Stomach (tissue), 9 donors: Measurements from ENCODE around the gene PFKL. TPM values are rescaled to one million over a fixed set of nuclear protein-coding genes. Genes with fewer than 3 reads are reported as not detected.

Source experiments
- DNase-seq, 2 donors: peaks; one replicate each; pipeline versions ENCODE4 v3.0.0 to v3.0.0-alpha.2; 2013 to 2019
- H3K27ac ChIP-seq, 5 donors: fragments of 200-600 bp in 4 of 5; sonication (generic) in 4 of 5; one replicate each; pipeline ENCODE4 v1.5.1; 2013 to 2019; ENCODE audit warnings: mild to moderate bottlenecking in 1 of 5, moderate library complexity in 1 of 5
- H3K27me3 ChIP-seq, 3 donors: fragments of 200-600 bp; sonication (generic); one replicate each; pipeline ENCODE4 v1.5.1; 2017 to 2019; ENCODE audit warnings: mixed run types in 1 of 3
- H3K36me3 ChIP-seq, 4 donors: fragments of 200-600 bp; sonication (generic); 1 replicate in 3 of 4; 2 replicates in 1 of 4; pipeline ENCODE4 v1.5.1; 2016 to 2019
- H3K4me1 ChIP-seq, 4 donors: fragments of 200-600 bp; sonication (generic); one replicate each; pipeline ENCODE4 v1.5.1; 2016 to 2019
- H3K4me3 ChIP-seq, 4 donors: fragments of 200-600 bp; sonication (generic) in 3 of 4; one replicate each; pipeline ENCODE4 v1.5.1; 2016 to 2019; ENCODE audit warnings: mild to moderate bottlenecking in 1 of 4
- H3K9me3 ChIP-seq, 4 donors: fragments of 200-600 bp; sonication (generic); one replicate each; pipeline ENCODE4 v1.5.1; 2016 to 2019
- EP300 ChIP-seq: sonication (generic); formaldehyde crosslinking; IDR thresholded peaks from one replicate; pipeline ENCODE4 v1.6.1; 2017; ENCODE audit warnings: antibody characterized with exemption
- POLR2A ChIP-seq, 4 donors: fragments of 450-650 bp; IDR thresholded peaks; one replicate each; pipeline ENCODE4 v1.6.1; 2016; ENCODE audit warnings: antibody characterized with exemption in 4 of 4, control low read depth in 2 of 4, mild to moderate bottlenecking in 1 of 4, moderate library complexity in 1 of 4
- POLR2AphosphoS5 ChIP-seq, 3 donors: sonication (generic); formaldehyde crosslinking; IDR thresholded peaks; one replicate each; pipeline ENCODE4 v1.6.1; 2016; ENCODE audit warnings: antibody characterized with exemption in 3 of 3
- WGBS, 5 donors: extraction: QIAGEN DNeasy Blood & Tissue Kit in 3 of 5; methylation state at CpG; one replicate each; pipeline versions ENCODE4 v1.1.5 to v1.1.7; 2013 to 2018; 5-methylcytosine and 5-hydroxymethylcytosine counted together
- intact Hi-C: fragments of 100-400 bp; cut with DNase I; formaldehyde crosslinking; loops from one replicate; pipeline ENCODE4 v1.15.1; 2023; ENCODE audit warnings: low total_unique reads
- polyA plus RNA-seq, 3 donors: library from polyadenylated mRNA; stranded (reverse); fragments of 200-250 nt; gene quantifications; one replicate each; pipeline ENCODE4 v1.2.3, GENCODE V29; 2013
- total RNA-seq, 5 donors: library from RNA; depleted of rRNA; stranded (reverse); fragments of >200 nt; gene quantifications; one replicate each; pipeline versions ENCODE4 v1.1.0 to v1.2.3, GENCODE V29; 2014 to 2016
- TF ChIP-seq, protein P1 (sequence below), 7 experiments: fragments of 450-650 bp in 4 of 7; fragments of 200-600 bp in 3 of 7; sonication (generic) in 3 of 7; IDR thresholded peaks; one replicate each; pipeline ENCODE4 v1.5.1; 2016 to 2019; ENCODE audit warnings: antibody characterized with exemption in 7 of 7, control low read depth in 2 of 7, mild to moderate bottlenecking in 1 of 7
- donor health status: healthy with polysubstance abuse.
- donor health status: Bipolar disorder and iron deficiency.
- donor health status: healthy.

PFKL gene
- total and polyA plus RNA-seq, 8 donors, result 83.0 to 283 (median 130) TPM

DNA sequence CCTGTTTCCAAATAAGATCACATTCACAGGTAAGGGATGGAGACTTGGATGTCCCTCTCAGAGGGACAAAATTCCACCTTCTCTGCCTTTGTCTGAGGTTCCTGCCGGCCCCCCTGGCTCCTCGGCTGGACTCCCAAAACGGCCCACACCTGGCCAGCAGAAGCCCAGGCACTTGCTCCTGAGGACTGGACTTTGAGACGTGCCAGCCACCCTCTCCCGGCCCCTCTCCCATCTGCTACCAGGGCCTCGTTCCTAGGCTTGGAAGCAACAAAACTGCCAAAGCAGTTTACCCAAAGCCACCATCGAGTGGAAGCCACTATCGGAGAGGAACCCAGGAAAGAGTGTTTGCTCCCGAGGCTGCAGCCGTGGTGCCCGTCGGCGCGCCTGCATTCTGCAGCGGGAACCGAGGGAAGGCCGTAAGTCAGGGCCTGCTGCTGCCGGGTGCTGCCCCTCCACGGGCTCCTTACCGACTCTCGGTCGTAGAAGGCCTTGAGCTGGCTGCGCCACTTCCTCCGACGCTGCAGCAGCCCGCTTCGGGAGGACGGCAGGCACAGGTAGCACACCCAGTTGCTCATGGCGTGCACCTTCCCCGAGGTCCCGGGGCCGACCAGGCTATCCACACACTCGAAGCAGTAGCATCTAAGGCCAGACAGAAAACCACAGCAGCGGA is 41.7 kb upstream of the PFKL start:
- Histone ChIP-seq H3K27me3 (peaks cover 0 to 25% (median 0%) of the 10 kb centered on the region in 3 donors), H3K27ac (no peak overlapping the region), H3K4me3 (no peak overlapping the region), H3K36me3 (no peaks in the 10 kb centered on the region), H3K4me1 (no peaks in the 10 kb centered on the region), H3K9me3 (peaks cover 0 to 7% (median 1%) of the 10 kb centered on the region in 4 donors)
- TF ChIP-seq, protein P1, sequence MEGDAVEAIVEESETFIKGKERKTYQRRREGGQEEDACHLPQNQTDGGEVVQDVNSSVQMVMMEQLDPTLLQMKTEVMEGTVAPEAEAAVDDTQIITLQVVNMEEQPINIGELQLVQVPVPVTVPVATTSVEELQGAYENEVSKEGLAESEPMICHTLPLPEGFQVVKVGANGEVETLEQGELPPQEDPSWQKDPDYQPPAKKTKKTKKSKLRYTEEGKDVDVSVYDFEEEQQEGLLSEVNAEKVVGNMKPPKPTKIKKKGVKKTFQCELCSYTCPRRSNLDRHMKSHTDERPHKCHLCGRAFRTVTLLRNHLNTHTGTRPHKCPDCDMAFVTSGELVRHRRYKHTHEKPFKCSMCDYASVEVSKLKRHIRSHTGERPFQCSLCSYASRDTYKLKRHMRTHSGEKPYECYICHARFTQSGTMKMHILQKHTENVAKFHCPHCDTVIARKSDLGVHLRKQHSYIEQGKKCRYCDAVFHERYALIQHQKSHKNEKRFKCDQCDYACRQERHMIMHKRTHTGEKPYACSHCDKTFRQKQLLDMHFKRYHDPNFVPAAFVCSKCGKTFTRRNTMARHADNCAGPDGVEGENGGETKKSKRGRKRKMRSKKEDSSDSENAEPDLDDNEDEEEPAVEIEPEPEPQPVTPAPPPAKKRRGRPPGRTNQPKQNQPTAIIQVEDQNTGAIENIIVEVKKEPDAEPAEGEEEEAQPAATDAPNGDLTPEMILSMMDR (IDR thresholded peaks at IDR 0.05), result no peak
- no peak for TF ChIP-seq POLR2AphosphoS5 (IDR thresholded peaks at IDR 0.05)
- TF ChIP-seq EP300, result no peak
- no peak for TF ChIP-seq POLR2A (IDR thresholded peaks at IDR 0.05)
- no peak for DNase-seq
- intact Hi-C loops, result no loop called here
- 88 to 92% (median 88%) methylated on average over 19 to 34 of the region's 34 CpGs for WGBS, 5 donors

DNA sequence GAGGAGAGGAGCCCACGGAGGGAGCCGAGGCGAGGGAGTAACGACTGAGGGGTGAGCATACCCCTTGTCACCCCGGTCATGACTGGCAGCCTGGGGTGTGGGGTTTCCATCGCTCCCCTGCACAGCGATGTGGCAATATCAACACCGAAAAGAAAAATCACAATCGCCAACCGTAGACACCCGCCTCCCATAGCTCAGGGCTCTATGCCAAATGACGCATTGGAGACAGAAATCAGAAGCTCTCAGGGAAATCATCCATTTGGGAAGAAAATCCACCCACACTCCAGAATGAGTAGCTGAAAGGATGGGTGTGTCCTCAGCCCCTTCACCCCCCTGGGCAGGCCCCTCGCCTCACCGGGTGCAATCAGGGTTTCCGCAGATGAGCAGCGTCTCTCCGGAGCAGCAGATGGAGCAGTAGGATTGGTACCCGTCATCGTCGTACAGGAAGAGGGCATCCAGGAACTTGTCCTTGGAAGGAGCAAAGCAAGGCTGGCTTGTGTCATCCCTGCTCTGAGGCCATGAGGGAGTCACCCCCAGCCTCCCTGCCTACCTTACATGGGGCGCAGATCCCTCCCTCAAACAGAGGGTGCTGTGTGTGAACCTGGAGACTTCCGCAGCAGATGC is 40.7 kb upstream of the PFKL start:
- TF ChIP-seq, protein P1 (IDR thresholded peaks at IDR 0.05), result no peak
- TF ChIP-seq EP300 (no peak), POLR2AphosphoS5 (IDR thresholded peaks at IDR 0.05) (no peak), POLR2A (IDR thresholded peaks at IDR 0.05) (no peak)
- Histone ChIP-seq H3K36me3 (no peaks in the 10 kb centered on the region), H3K4me3 (no peak overlapping the region), H3K4me1 (no peaks in the 10 kb centered on the region), H3K27me3 (peaks cover 0 to 29% (median 0%) of the 10 kb centered on the region in 3 donors), H3K27ac (no peak overlapping the region), H3K9me3 (peaks cover 0 to 7% (median 1%) of the 10 kb centered on the region in 4 donors)
- 76 to 90% (median 88%) methylated on average over 22 of the region's 22 CpGs for WGBS, 5 donors
- peak in 1 of 2 donors; percentile 1 for DNase-seq
- intact Hi-C loops, result no loop called here

DNA sequence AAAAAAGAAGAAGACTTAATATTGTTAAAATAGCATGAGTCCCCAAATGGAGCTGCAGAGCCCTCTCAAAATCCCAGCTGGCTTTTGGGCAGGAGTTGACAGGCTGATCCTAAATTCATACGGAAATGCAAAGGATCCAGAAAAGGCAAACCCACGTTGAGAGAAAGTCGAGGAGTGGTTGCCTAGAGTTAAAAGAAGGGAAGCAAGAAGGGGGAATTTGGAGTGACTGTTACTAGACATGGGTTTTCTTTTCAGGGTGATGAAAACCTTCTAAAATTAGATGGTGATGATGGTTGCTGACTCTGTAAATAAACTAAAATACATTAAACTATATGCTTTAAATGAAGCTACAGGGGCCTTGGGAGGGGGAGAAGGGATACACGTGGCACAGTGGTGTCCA is 39.8 kb upstream of the PFKL start:
- Histone ChIP-seq H3K36me3 (no peaks in the 10 kb centered on the region), H3K27me3 (peaks cover 0 to 23% (median 0%) of the 10 kb centered on the region in 3 donors), H3K4me3 (no peak overlapping the region), H3K4me1 (no peaks in the 10 kb centered on the region), H3K27ac (no peak overlapping the region), H3K9me3 (peaks cover 0 to 7% (median 1%) of the 10 kb centered on the region in 4 donors)
- no peak for DNase-seq
- intact Hi-C loops, result no loop called here
- no peak for TF ChIP-seq EP300
- TF ChIP-seq POLR2A (IDR thresholded peaks at IDR 0.05), result no peak
- TF ChIP-seq, protein P1 (IDR thresholded peaks at IDR 0.05), result no peak
- no peak for TF ChIP-seq POLR2AphosphoS5 (IDR thresholded peaks at IDR 0.05)
- 56 to 72% (median 60%) methylated on average over 4 of the region's 4 CpGs for WGBS, 5 donors

DNA sequence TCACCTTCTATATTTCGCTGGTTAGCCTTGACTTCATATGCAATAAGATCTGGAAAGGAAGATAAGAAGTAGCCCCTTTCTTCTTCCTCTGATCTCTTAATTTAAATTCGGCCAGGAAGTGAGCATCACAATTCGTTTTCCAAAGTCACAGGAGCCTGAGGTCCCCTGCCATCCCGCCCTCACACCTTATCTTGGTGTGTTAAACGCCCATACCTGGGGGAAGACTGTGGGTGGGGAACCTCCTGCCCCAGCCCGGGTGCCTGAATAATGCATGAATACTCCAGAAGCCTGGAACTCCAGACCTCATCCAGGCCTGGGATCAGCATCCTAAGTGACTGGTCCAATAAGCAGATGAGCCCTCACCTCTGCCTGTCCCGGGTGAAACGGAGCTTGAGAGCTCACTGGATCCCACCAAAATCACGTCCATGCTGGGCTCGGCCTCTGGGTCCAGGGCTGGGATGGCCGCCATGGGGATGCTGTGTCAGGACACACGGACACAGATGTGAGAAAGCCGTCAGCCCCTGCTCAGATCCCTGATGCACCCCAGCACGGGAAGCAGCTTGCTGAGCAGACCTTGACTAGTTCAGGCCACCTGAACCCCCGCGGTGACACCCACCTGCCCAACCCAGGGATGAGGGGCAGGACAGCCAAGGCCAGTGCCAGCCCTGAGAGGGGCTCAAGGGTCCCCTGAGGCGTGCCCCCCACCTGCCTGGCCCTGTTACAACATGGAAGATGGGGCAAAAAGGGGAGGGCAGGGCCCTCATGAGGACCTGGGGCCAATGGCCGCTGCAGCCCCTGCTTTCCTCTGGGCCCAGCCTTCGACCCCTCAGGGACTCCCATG is 38.8 kb upstream of the PFKL start:
- H3K27me3 ChIP-seq, result peaks cover 0 to 17% (median 0%) of the 10 kb centered on the region in 3 donors
- TF ChIP-seq POLR2A (IDR thresholded peaks at IDR 0.05) (no peak), EP300 (no peak), POLR2AphosphoS5 (IDR thresholded peaks at IDR 0.05) (no peak)
- TF ChIP-seq, protein P1 (IDR thresholded peaks at IDR 0.05), result no peak
- 63 to 80% (median 75%) methylated on average over 14 to 19 of the region's 19 CpGs for WGBS, 5 donors
- peak in 1 of 2 donors; percentile 2 for DNase-seq
- H3K4me1 ChIP-seq, result no peaks in the 10 kb centered on the region
- H3K36me3 ChIP-seq, result no peaks in the 10 kb centered on the region
- intact Hi-C loops, result no loop called here
- H3K27ac ChIP-seq, result no peak overlapping the region
- no peak overlapping the region for H3K4me3 ChIP-seq
- H3K9me3 ChIP-seq, result peaks cover 0 to 7% (median 1%) of the 10 kb centered on the region in 4 donors
